Dendritic cell treated with granulocyte-macrophage colony-stimulating factor and Interleukin-4, amounts not matched to agents 40 ng/mL and 50 ng/mL, for 4 days (primary cell): ENCODE data around the gene MOCOS.

Experiments used
- H3K27ac Mint-ChIP-seq: one replicate; pipeline ENCODE4 v1.8.0; 2022; ENCODE audit warnings: mild to moderate bottlenecking, mixed read lengths
- H3K27me3 Mint-ChIP-seq: one replicate; pipeline ENCODE4 v1.8.0; 2022; ENCODE audit warnings: mild to moderate bottlenecking, mixed read lengths
- H3K36me3 Mint-ChIP-seq: one replicate; pipeline ENCODE4 v1.8.0; 2022; ENCODE audit warnings: low read depth, mixed read lengths
- H3K4me1 Mint-ChIP-seq: one replicate; pipeline ENCODE4 v1.8.0; 2022; ENCODE audit warnings: low read depth, mixed read lengths
- H3K4me3 Mint-ChIP-seq: one replicate; pipeline ENCODE4 v1.8.0; 2022; ENCODE audit warnings: mild to moderate bottlenecking, moderate library complexity, mixed read lengths
- H3K9me3 Mint-ChIP-seq: one replicate; pipeline ENCODE4 v1.8.0; 2022; ENCODE audit warnings: mixed read lengths
- intact Hi-C: fragments of 100-400 bp; cut with micrococcal nuclease; formaldehyde crosslinking; loops from one replicate; pipeline ENCODE4 v1.15.0; 2022

Gene MOCOS

DNA sequence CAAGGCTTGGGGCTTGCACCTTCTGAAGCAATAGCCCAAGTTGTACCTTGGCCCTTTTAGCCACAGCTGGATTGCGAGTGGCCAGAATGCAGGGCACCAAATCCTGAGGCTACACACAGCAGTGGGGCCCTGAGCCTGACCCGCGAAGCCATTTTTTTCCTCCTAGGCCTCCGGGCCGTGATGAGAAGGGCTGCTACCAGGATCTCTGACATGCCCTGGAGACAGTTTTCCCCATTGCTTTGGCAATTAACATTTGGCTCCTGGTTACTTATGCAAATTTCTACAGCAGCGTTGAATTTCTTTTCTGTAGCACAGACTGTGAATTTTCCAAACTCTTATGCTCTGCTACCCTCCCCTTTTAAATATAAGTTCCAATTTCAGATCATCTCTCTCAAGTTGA is 54.5 kb downstream of the MOCOS start:
- H3K4me1 Mint-ChIP-seq: no peaks in the 10 kb centered on the region
- H3K4me3 Mint-ChIP-seq: no peak overlapping the region
- intact Hi-C loops: no loop called here
- H3K27ac Mint-ChIP-seq: no peak overlapping the region
- H3K27me3 Mint-ChIP-seq: peaks cover 3% of the 10 kb centered on the region
- peaks cover 37% of the 10 kb centered on the region for H3K9me3 Mint-ChIP-seq
- H3K36me3 Mint-ChIP-seq: no peaks in the 10 kb centered on the region

DNA sequence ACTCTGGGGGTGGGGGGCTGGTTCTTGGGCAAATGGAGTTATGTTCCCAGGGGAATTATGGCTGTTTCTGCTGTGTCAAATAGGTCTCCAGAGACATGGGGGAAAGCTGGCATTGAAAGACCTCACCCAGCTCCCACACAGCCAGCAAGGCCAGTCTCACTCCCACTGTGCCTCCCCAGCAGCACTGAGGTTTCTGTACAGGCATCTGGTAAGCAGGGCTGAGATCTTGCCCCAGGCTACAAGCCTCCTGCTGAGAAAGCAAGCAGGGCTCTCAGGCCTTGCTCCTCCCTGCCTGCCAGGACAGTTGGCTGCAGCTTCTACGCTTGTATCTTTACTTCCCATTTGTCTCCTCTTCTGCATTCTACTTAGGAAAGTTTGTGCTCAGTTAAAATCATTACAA is 59.7 kb downstream of the MOCOS start:
- peaks cover 9% of the 10 kb centered on the region for H3K27me3 Mint-ChIP-seq
- intact Hi-C loops: no loop called here
- H3K36me3 Mint-ChIP-seq: peaks cover 9% of the 10 kb centered on the region
- no peak overlapping the region for H3K4me3 Mint-ChIP-seq
- H3K9me3 Mint-ChIP-seq: peaks cover 28% of the 10 kb centered on the region
- no peaks in the 10 kb centered on the region for H3K4me1 Mint-ChIP-seq
- H3K27ac Mint-ChIP-seq: no peak overlapping the region

DNA sequence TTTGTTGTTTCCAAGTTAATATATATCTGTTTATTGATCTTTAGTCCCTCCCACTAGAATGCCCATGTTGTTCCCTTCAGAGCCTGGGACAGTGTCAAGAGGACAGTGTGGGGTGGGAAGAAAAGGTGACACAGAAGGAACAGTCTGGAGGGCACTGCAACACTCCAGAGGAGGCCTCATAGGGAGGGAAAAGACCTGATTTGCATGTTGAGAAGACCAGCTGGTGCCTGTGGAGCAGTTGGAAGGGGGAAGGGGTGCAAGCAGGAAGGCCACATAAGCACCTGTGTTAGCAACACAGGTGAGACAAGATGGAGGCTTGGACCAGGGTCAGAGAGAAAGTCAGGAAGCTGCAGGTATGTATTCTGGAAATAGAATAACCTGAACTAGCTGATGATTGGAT is 62.1 kb downstream of the MOCOS start:
- peaks cover 9% of the 10 kb centered on the region for H3K36me3 Mint-ChIP-seq
- H3K4me1 Mint-ChIP-seq: no peaks in the 10 kb centered on the region
- no peak overlapping the region for H3K4me3 Mint-ChIP-seq
- no peak overlapping the region for H3K27ac Mint-ChIP-seq
- H3K27me3 Mint-ChIP-seq: peaks cover 6% of the 10 kb centered on the region
- H3K9me3 Mint-ChIP-seq: peaks cover 18% of the 10 kb centered on the region
- intact Hi-C loops: no loop called here

DNA sequence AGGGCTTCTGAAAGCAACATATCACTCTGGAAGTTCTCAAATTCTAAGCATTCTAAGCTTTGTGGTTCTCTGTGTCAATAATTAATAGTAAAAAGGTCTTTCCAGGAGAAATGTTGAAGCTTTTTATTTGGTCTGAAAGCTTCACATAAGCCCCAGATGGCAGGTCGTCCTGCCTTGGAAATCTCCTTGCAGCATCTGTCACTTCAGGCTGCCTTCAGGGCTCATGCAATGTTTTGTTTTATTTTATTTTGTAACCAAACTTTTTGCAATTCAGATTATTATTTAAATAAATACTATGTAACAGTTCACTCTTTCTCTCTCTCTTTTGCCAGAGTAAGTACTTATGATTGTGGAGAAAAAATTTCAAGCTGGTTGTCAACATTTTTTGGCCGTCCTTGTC is 63.5 kb downstream of the MOCOS start:
- Mint-ChIP-seq H3K4me3 (no peak overlapping the region), H3K4me1 (no peaks in the 10 kb centered on the region), H3K27ac (no peak overlapping the region), H3K9me3 (peaks cover 3% of the 10 kb centered on the region), H3K36me3 (peaks cover 9% of the 10 kb centered on the region), H3K27me3 (peaks cover 6% of the 10 kb centered on the region)
- intact Hi-C loops: no loop called here

DNA sequence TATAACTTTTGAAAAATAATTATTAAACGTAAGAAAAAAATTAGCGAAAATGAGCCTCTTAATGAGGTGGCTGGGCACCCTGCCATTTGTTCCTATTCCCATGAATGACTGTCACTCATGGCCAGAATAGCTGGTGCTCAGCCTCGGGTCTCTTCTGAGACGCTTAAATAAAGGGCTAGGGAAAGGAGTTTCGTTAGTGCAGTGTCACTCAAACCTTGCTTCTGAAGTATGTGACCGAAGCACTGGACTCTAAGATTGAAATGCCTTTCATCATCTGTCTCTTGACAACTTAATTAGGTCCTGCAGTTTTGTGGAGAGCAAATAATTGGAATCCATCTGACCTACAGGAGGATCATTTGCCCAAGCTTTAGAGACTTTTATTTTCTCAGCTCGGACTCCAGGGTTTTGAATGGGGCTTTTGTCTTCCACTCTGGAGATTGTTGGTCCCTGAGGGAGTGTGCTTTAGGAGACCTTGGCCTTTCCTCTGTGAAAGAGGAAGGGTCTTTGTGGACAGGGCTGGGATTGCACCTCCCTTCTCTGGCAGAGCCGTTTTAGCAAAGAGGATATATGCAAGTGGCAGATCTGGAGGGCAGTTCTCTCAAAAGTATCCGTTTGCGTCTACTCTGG is 67.9 kb downstream of the MOCOS start:
- intact Hi-C loops: no loop called here
- H3K27me3 Mint-ChIP-seq: no peaks in the 10 kb centered on the region
- H3K9me3 Mint-ChIP-seq: no peaks in the 10 kb centered on the region
- H3K4me3 Mint-ChIP-seq: no peak overlapping the region
- peaks cover 6% of the 10 kb centered on the region for H3K36me3 Mint-ChIP-seq
- no peak overlapping the region for H3K27ac Mint-ChIP-seq
- no peaks in the 10 kb centered on the region for H3K4me1 Mint-ChIP-seq

DNA sequence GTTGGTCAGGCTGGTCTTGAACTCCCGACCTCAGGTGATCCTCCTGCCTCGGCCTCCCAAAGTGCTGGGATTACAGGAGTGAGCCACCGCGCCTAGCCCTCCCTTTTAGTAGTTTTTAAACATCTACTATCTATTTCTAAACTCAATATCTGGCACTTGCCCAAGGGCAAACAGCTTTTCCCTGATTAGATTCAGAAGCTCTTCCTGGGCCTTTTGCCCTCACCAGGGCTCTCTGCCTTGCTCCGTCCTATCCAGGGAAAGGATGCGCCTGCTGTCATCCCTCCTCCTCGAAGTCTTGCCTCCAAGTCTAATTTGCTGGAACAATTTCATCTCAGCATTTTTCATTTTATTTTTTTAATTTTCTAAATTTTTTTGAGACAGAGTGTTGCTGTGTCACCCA is 68.8 kb downstream of the MOCOS start:
- Mint-ChIP-seq H3K4me1 (no peaks in the 10 kb centered on the region), H3K27me3 (no peaks in the 10 kb centered on the region), H3K9me3 (no peaks in the 10 kb centered on the region), H3K27ac (no peak overlapping the region), H3K4me3 (no peak overlapping the region), H3K36me3 (peaks cover 6% of the 10 kb centered on the region)
- intact Hi-C loops: no loop called here

DNA sequence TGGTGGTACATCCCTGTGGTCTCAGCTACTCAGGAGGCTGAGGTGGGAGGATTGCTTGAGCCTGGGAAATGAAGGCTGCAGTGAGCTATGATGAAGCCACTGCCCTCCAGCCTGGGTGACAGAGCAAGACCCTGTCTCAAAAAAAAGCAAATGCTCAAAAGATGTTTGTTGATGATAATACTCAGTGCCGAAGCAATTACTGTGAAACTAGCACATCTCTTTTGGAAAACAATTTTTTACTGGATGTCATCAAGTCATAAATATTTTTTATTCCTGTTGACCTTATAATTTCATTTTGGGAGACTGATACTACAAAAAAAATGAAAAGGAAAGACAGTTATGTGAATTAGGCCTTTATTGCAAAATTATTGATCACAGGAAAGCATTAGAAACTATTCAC is 75.7 kb downstream of the MOCOS start:
- intact Hi-C loops: no loop called here
- Mint-ChIP-seq H3K36me3 (no peaks in the 10 kb centered on the region), H3K27me3 (no peaks in the 10 kb centered on the region), H3K4me1 (no peaks in the 10 kb centered on the region), H3K27ac (no peak overlapping the region), H3K9me3 (no peaks in the 10 kb centered on the region), H3K4me3 (no peak overlapping the region)

DNA sequence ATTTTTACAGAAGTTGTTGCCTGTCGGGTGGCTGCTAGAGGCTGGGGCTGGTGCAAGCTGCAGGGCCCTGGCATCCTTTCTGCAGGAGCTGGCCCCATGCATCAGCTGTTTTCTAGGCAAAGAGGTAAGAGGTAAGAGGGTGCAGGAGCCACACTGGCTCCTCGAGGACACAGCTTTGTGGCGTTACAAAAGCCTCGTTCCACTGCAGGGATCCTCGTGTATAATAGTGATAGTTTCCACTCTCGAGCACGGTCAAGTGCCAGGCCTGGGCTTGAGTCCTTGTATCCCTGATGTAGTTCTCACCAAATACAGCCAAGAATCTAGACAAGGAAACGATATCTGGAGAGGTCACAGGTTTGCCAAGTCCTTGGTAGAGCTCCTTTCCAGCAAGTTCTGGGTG is 77.0 kb downstream of the MOCOS start:
- H3K4me1 Mint-ChIP-seq: no peaks in the 10 kb centered on the region
- intact Hi-C loops: no loop called here
- H3K27ac Mint-ChIP-seq: no peak overlapping the region
- no peaks in the 10 kb centered on the region for H3K36me3 Mint-ChIP-seq
- no peak overlapping the region for H3K4me3 Mint-ChIP-seq
- no peaks in the 10 kb centered on the region for H3K27me3 Mint-ChIP-seq
- no peaks in the 10 kb centered on the region for H3K9me3 Mint-ChIP-seq

DNA sequence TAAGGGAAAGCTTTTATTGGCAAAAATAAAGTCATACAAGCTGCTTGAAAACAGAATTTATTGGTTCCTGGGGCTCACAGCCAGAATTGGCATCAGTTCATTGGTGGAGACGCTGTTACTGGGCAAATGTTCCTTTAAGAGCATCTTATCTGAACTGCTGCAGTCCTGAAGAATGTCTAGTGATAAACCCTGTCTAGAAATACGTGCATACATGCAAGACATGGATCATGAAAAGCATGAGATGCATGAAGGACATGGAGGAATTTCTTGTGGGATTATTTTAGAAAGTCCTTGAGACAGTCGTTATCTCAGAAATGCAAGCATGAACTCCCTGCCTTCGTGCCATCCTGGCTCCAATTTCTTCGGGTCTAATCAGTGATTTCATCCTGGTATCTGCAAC is 77.7 kb downstream of the MOCOS start:
- H3K4me1 Mint-ChIP-seq: no peaks in the 10 kb centered on the region
- H3K27me3 Mint-ChIP-seq: no peaks in the 10 kb centered on the region
- H3K4me3 Mint-ChIP-seq: no peak overlapping the region
- intact Hi-C loops: no loop called here
- no peak overlapping the region for H3K27ac Mint-ChIP-seq
- no peaks in the 10 kb centered on the region for H3K36me3 Mint-ChIP-seq
- no peaks in the 10 kb centered on the region for H3K9me3 Mint-ChIP-seq

DNA sequence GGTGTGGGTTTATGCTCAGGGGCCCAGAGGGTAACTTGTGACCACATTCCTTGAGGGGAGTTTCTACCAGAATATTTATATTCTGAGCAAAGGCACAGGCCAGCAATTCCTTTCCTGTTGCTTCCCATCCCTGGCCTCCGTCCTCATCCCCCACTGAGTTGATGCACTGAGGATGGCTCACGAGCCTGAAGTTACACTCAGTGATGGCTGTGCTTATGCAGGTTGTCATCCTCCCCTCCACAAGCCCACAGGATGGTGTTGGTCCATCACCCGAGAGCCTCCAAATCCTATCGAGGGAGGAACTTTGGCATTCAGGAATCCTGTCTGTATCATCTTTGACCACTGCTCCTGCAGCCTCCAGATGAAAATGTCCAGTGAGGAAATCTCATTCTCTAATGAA is 81.9 kb downstream of the MOCOS start:
- H3K27ac Mint-ChIP-seq: no peak overlapping the region
- H3K36me3 Mint-ChIP-seq: no peaks in the 10 kb centered on the region
- no peaks in the 10 kb centered on the region for H3K9me3 Mint-ChIP-seq
- H3K27me3 Mint-ChIP-seq: peaks cover 2% of the 10 kb centered on the region
- intact Hi-C loops: no loop called here
- H3K4me3 Mint-ChIP-seq: no peak overlapping the region
- H3K4me1 Mint-ChIP-seq: no peaks in the 10 kb centered on the region

DNA sequence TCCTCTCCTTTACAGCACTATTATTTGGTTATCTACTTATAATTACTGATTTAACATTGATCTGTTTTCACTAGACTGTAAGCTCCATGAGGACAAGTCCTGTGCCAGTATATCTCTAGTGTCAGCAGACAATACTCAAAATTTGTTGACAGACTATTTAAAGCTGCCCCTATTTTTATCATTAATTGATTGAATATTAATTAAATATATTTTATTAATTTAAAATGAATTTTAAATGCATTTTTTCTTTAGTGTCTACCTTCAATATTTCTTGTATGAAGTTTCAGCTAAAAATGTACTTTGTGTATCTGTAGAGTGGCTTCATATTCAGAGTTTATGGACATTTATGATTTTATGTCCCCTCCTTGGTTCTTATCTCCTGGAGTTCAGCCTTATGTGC is 83.9 kb downstream of the MOCOS start:
- intact Hi-C loops: loop anchor here (10.0 kb wide), 1 partner anchor 66 kb away; no protein-coding TSS in a partner anchor
- Mint-ChIP-seq H3K27me3 (peaks cover 5% of the 10 kb centered on the region), H3K36me3 (no peaks in the 10 kb centered on the region), H3K4me3 (no peak overlapping the region), H3K4me1 (no peaks in the 10 kb centered on the region), H3K27ac (no peak overlapping the region), H3K9me3 (no peaks in the 10 kb centered on the region)

DNA sequence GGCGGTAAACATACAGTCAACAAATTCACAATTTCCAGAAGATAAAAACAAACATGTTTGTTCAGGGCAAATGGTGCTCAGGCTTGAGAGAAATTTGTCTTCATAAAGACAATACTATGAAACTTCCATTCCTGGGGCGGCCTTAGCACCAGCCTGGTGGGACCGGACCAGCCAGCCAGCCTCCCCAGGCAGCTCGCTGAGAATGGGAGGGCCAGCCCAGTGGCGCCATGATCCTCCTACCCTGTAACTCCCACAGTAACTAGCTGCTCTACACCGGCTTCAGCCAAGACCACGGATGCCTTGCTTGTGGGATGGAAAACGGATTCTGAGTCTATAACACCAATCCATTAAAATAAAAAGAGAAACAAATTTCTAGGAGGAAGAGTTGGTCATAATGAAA is 86.0 kb downstream of the MOCOS start:
- intact Hi-C loops: loop anchor here (10.0 kb wide), 1 partner anchor 69 kb away; no protein-coding TSS in a partner anchor
- Mint-ChIP-seq H3K4me1 (no peaks in the 10 kb centered on the region), H3K27ac (no peak overlapping the region), H3K36me3 (no peaks in the 10 kb centered on the region), H3K27me3 (peaks cover 15% of the 10 kb centered on the region), H3K9me3 (no peaks in the 10 kb centered on the region), H3K4me3 (no peak overlapping the region)

DNA sequence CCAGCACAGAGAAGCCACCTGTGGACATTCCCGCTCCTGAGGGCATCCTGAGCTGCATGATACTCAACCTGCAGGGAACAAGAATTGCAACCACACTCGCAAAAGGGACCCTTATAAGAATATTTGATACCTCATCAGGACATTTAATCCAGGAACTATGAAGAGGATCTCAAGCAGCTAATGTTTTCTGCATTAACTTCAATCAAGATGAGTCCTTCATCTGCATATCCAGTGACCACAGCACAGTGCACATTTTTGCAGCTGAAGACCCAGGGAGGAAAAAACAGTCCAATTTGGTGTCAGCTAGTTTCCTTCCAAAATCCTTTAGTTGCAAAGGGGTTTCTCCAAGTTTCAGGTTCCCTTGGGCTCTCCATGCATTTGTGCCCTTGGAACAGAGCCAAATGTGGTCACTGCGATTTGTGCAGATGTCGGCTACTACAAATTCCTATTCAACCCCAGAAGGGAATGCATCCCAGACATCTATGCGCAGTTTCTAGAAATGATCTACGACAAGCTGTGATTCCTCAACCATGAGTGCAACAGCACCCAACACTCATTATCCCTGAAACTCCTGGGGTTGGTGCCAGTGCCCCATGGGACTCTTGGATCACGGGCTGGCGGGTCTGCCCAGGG is 86.9 kb downstream of the MOCOS start:
- intact Hi-C loops: loop anchor here (10.0 kb wide), 1 partner anchor 69 kb away; no protein-coding TSS in a partner anchor
- H3K4me1 Mint-ChIP-seq: no peaks in the 10 kb centered on the region
- H3K9me3 Mint-ChIP-seq: no peaks in the 10 kb centered on the region
- H3K4me3 Mint-ChIP-seq: no peak overlapping the region
- peaks cover 19% of the 10 kb centered on the region for H3K27me3 Mint-ChIP-seq
- H3K36me3 Mint-ChIP-seq: no peaks in the 10 kb centered on the region
- no peak overlapping the region for H3K27ac Mint-ChIP-seq

DNA sequence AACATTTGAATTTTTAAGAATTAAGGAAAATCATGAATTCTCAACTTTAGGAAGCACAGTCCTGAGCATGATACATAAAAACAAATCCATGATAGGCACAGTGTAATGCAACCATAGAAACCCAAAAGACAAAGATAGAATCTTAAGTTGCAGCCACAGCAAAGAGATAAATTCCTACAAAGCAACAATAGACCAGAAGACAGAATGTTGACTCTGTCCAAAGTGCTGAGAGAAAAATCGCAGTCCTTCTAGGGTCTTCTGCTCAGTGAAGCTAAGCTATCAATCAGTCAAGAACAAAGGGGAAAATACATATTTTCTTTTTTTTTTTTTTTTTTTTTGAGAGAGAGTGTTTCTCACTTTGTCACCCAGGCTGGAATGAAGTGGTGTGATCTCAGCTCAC is 88.3 kb downstream of the MOCOS start:
- H3K27me3 Mint-ChIP-seq: peaks cover 24% of the 10 kb centered on the region
- no peaks in the 10 kb centered on the region for H3K4me1 Mint-ChIP-seq
- intact Hi-C loops: loop anchor here (10.0 kb wide), 1 partner anchor 71 kb away; no protein-coding TSS in a partner anchor
- H3K36me3 Mint-ChIP-seq: no peaks in the 10 kb centered on the region
- no peak overlapping the region for H3K27ac Mint-ChIP-seq
- H3K4me3 Mint-ChIP-seq: no peak overlapping the region
- H3K9me3 Mint-ChIP-seq: no peaks in the 10 kb centered on the region

DNA sequence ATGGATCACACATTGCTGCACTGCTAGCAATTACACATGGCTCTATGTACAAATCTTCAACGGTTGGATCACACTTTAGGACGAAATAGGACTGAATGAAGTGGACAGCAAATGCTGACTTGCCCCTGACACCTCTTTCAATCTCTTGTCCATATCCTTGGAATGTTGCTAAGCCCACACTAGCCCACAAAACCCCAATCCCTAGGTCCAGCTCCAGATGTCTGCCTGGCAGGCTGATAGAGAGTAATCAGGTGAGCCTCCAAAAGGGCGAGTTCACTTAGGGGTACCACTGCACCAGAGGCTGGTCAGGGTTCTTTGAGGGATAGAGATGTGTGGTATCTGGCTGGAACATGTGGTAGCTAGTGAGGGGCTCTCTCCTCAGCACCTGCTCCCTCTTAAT is 91.7 kb downstream of the MOCOS start:
- Mint-ChIP-seq H3K36me3 (no peaks in the 10 kb centered on the region), H3K4me1 (no peaks in the 10 kb centered on the region), H3K27me3 (peaks cover 27% of the 10 kb centered on the region), H3K27ac (no peak overlapping the region), H3K9me3 (no peaks in the 10 kb centered on the region), H3K4me3 (no peak overlapping the region)
- intact Hi-C loops: loop anchor here (10.0 kb wide), 1 partner anchor 74 kb away; no protein-coding TSS in a partner anchor
